AG10803 (cell line): ENCODE data around the gene LCN12.

Source experiments
- DNase-seq: peaks from one replicate; pipeline ENCODE4 v3.0.0; 2010; ENCODE audit warnings: low read depth
- H3K4me3 ChIP-seq: 2 replicates; pipeline ENCODE4 v1.5.1; 2011; ENCODE audit warnings: mild to moderate bottlenecking, low read length, control low read depth
- TF ChIP-seq, protein P1 (sequence below): conservative IDR thresholded peaks from 2 replicates; pipeline ENCODE4 v1.5.1; 2011; ENCODE audit warnings: mild to moderate bottlenecking, low read length, control low read depth, inconsistent platforms

The LCN12 gene

DNA sequence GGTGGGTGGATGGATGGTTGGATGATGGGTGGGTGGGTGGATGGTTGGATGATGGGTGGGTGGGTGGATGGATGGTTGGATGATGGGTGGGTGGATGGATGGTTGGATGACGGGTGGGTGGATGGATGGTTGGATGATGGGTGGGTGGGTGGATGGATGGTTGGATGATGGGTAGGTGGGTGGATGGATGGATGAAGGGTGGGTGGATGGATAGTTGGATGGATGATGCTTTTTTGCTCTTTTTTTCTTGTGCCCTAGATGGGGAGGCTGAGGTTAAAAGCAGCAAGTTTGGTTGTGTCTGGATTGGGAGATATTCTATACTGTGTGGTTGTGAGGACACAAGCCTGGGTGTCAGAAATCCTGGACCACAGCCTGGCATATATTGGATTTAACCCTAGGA is 5.4 kb downstream of the LCN12 start:
- no peak overlapping the region for H3K4me3 ChIP-seq
- DNase-seq = no peak
- TF ChIP-seq, protein P1, sequence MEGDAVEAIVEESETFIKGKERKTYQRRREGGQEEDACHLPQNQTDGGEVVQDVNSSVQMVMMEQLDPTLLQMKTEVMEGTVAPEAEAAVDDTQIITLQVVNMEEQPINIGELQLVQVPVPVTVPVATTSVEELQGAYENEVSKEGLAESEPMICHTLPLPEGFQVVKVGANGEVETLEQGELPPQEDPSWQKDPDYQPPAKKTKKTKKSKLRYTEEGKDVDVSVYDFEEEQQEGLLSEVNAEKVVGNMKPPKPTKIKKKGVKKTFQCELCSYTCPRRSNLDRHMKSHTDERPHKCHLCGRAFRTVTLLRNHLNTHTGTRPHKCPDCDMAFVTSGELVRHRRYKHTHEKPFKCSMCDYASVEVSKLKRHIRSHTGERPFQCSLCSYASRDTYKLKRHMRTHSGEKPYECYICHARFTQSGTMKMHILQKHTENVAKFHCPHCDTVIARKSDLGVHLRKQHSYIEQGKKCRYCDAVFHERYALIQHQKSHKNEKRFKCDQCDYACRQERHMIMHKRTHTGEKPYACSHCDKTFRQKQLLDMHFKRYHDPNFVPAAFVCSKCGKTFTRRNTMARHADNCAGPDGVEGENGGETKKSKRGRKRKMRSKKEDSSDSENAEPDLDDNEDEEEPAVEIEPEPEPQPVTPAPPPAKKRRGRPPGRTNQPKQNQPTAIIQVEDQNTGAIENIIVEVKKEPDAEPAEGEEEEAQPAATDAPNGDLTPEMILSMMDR = no peak

DNA sequence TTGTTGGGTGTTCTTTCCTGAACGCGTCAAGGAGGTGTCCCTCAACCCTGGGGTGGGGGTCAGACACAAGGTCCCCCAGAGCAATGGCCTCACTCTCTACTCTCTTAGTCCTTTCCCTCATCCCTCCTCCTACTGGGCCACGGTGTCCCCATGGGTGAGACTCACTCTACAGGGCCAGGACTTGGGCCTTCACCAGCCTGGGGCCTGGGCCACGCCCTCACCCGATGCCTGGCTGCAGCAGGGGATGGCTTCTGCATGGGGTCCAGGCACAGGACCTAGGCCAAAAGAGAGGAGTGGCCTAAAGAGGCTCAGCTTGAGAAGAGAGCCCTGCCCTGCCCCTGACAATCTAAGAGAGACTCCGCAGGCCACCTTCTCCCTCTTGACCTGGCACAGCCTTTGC is 5.8 kb downstream of the LCN12 start:
- no peak overlapping the region for H3K4me3 ChIP-seq
- no peak for DNase-seq
- TF ChIP-seq, protein P1 = no peak

GRCh38 chr9:136958473-136958872 is 6.4 kb downstream of the LCN12 start:
- H3K4me3 ChIP-seq = no peak overlapping the region
- TF ChIP-seq, protein P1 = no peak
- DNase-seq = no peak

DNA sequence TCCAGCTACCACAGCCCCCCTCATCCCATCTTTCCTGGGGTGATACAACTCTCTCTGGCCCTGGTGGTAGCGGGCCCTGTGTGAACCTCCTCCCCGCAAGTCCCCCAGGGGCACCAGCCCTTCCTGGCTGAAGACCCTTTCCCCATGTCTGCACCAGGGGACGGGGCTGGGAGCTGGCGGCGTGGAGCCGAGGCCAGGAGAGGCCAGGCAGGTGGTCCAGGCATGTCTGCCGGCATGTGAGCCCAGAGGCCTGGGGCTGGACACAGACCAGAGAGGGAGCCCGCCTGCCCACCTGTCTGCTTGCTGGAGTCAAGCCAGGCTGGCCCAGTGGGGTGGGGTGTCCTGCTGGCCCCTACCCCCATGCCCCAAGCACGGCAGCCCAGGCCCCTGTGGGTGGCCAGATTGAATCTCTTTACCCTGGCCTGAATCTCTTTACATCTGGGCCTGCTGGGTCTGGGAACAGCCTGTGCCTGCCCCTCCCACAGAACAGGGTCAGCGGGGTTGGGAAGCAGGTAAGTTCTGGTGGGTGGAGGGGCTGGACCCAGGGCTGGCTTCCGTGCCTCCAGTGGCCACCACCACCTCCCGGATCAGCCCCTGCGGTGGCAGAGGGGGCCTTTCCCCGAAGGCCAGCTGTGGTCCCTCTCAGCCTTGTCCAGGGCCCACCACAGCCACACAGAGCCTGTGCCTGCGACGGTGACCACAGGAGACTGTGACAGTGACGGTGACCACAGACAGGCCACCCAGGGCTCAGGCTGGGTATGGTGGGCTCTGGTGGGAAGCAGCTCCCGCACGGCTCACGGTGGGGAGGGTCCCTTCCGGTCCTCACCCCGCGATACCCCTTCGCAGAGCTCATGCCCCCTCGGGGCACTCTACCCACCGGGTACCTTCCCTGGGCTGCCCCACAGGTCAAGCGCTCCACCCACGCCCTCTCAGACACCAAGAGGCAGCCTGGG is 7.1 kb downstream of the LCN12 start:
- TF ChIP-seq, protein P1 = no peak
- DNase-seq = no peak
- H3K4me3 ChIP-seq = no peak overlapping the region

GRCh38 chr9:136960212-136960937 is 8.3 kb downstream of the LCN12 start:
- no peak overlapping the region for H3K4me3 ChIP-seq
- TF ChIP-seq, protein P1 = no peak
- no peak for DNase-seq

GRCh38 chr9:136960938-136961275 is 8.8 kb downstream of the LCN12 start:
- H3K4me3 ChIP-seq = no peak overlapping the region
- TF ChIP-seq, protein P1 = no peak
- no peak for DNase-seq
